D721Med (cell line): ENCODE results near the gene EDC4.
"Not testable (repeated sequence)": the region's sequence is repeated elsewhere in the genome, so short reads cannot be mapped to it uniquely, and the experiment has no call there.

Experiments used
- DNase-seq: peaks from one replicate; pipeline ENCODE4 v3.0.0; 2011; ENCODE audit warnings: low spot score; ENCODE audit not compliant: insufficient read length
- FAIRE-seq: peaks from 2 replicates; lab custom pipeline; 2011; peaks lifted over from hg19 to GRCh38; lab: Jason Lieb, UNC
- TF ChIP-seq, protein P1 (sequence below): IDR thresholded peaks from 2 replicates; pipeline ENCODE4 v1.5.1; 2012; ENCODE audit warnings: mild to moderate bottlenecking, control low read depth; ENCODE audit not compliant: insufficient read depth; ENCODE audit errors: missing control alignments

EDC4 gene

DNA sequence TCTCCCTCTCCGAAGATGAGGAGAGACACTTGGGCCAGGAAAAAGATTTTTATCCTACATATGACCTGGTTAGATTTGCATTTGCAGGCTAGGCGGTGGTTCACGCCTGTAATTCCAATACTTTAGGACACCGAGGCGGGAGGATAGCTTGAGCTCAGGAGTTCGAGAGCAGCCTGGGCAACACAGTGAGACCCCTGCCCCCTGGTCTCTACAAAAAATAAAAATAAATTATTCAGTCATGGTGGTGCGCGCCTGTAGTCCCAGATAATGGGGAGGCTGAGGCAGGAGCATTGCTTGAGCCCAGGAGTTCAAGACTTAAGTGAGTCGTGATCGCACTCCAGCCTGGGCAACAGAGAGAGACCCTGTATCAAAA lies 38.6 kb upstream of the EDC4 start:
- FAIRE-seq (no peak), DNase-seq (no peak)
- TF ChIP-seq, protein P1, sequence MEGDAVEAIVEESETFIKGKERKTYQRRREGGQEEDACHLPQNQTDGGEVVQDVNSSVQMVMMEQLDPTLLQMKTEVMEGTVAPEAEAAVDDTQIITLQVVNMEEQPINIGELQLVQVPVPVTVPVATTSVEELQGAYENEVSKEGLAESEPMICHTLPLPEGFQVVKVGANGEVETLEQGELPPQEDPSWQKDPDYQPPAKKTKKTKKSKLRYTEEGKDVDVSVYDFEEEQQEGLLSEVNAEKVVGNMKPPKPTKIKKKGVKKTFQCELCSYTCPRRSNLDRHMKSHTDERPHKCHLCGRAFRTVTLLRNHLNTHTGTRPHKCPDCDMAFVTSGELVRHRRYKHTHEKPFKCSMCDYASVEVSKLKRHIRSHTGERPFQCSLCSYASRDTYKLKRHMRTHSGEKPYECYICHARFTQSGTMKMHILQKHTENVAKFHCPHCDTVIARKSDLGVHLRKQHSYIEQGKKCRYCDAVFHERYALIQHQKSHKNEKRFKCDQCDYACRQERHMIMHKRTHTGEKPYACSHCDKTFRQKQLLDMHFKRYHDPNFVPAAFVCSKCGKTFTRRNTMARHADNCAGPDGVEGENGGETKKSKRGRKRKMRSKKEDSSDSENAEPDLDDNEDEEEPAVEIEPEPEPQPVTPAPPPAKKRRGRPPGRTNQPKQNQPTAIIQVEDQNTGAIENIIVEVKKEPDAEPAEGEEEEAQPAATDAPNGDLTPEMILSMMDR, result no peak

DNA sequence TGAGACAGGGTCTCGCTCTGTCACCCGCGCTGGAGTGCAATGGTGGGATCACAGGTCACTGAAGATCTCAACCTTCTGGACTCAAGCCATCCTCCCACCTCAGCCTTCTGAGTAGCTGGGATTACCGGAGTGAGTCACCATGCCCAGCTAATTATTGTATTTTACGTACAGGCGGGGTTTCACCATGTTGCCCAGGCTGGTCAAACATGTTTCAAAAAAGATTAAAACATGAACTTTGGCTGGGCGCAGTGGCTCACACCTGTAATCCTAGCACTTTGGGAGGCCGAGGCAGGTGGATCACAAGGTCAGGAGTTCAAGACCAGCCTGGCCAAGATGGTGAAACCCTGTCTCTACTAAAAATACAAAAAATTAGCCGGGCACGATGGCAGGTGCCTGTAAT lies 35.7 kb upstream of the EDC4 start:
- not testable (repeated sequence) for DNase-seq, FAIRE-seq

DNA sequence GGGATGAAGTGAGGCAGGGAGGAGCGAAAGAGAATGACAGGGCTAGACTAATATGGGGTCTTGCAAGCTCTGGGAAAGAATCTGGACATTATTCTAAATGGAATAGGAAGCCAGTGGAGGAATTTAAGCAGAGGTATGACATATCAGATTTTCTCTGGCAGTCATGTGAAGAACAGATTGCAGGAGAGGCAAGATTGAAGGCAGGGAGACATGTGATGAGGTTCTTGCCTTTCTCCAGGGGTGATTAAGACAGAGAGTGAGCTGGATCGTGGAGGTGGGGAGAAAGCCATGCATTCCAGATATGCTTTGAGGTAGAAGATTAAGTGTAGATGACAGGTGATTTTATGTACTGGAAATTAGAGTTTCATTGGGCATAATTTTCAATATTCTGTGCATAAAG lies 35.0 kb upstream of the EDC4 start:
- TF ChIP-seq, protein P1, result no peak
- DNase-seq (no peak), FAIRE-seq (no peak)

DNA sequence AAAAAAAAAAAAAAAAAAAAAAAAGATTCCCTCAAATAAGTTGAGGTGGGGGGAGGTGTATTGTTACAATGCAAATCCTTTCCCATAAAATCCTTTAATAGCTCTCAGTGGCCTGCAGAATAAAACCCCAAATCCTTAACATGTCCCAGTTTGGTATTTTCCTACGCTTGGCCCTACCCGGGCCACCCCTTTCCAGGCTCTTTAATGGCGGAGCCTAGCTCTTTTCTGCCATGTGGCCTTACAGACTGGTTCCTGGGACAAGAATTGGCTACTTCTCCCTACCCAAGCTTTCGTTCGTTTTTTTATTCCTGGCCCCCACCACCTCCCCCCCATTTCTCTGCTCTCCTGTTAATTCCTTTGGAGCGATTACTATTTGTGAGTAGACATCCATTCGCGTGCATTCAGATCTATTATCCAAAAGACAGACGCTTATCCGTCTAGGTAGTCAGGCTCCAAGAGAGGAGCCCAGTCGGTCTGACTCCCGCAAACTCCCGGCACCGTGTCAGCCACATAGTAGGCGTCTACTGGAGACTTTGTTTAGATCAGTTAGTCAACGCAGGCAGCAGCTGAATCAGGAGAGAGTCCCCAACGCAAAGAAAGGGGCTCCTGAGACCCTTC lies 31.5 kb upstream of the EDC4 start:
- DNase-seq (no peak), FAIRE-seq (no peak)
- TF ChIP-seq, protein P1, result no peak

DNA sequence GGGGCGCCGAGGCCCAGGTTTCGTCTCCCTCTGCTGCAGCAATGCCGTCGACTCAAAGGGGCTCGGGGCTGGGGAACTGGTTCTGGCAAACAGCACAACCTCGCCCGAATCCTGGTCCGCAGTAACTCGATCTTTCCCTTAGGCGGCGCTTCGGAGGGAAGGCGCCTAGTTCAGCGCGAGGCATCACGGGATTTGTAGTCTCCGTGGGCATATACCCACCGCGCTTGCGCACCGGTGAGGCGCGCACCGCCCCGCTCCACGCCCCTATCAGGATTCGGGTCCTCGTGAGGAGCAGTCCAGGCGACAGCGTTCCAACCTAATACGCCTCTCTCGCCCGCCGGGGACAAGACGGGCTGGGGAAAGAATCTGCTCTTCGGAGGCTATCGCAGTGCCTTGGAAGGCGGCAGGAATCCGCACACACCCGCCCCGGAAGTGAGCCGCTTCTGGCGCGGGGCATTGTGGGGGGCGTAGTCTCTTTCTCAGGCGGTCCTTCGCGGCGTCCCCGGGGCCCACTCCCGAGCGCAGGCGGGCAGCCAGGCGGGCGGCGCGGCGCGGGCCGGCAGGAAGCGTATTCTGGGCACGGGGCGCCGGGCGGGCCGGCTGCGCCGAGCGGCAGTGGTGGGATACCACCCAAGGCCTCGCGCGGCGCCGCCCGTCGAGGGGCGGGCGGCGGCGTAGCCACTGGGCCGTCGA lies 30.9 kb upstream of the EDC4 start, which contains the start of gene THAP11:
THAP11 (plus strand) TSS at position 505 of the 693 bp plus-strand sequence. CDS start 235 bp downstream, outside the sequence.
- peak; percentile 68 for DNase-seq
- FAIRE-seq, result no peak
- TF ChIP-seq, protein P1, result peak; percentile 84

DNA sequence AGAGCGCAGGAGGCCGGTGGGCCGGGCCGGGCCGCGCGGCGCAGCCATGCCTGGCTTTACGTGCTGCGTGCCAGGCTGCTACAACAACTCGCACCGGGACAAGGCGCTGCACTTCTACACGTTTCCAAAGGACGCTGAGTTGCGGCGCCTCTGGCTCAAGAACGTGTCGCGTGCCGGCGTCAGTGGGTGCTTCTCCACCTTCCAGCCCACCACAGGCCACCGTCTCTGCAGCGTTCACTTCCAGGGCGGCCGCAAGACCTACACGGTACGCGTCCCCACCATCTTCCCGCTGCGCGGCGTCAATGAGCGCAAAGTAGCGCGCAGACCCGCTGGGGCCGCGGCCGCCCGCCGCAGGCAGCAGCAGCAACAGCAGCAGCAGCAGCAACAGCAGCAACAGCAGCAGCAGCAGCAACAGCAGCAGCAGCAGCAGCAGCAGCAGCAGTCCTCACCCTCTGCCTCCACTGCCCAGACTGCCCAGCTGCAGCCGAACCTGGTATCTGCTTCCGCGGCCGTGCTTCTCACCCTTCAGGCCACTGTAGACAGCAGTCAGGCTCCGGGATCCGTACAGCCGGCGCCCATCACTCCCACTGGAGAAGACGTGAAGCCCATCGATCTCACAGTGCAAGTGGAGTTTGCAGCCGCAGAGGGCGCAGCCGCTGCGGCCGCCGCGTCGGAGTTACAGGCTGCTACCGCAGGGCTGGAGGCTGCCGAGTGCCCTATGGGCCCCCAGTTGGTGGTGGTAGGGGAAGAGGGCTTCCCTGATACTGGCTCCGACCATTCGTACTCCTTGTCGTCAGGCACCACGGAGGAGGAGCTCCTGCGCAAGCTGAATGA lies 30.1 kb upstream of the EDC4 start:
- TF ChIP-seq, protein P1, result no peak
- no peak for DNase-seq
- no peak for FAIRE-seq

DNA sequence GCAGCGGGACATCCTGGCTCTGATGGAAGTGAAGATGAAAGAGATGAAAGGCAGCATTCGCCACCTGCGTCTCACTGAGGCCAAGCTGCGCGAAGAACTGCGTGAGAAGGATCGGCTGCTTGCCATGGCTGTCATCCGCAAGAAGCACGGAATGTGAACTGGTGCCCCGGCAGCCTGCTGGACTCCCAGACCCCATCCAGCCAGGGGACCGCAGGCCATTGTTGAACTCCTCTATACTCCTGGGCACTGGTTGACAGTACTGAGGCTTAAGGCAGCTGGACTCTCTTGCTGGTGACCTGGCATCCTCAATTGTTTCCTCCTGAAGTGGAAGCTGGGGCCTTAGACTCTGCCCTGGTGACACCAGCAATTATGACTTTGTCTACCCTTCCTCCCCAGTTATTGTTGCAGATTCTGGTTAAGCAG lies 29.5 kb upstream of the EDC4 start:
- FAIRE-seq (no peak), DNase-seq (no peak)
- TF ChIP-seq, protein P1, result no peak
